Ishikawa (cell line): ENCODE measurements around the gene SLC17A7.

Source experiments
- CEBPB ChIP-seq: IDR thresholded peaks from 2 replicates; pipeline ENCODE4 v1.6.1; 2012
- CREB1 ChIP-seq: IDR thresholded peaks from 2 replicates; pipeline ENCODE4 v1.6.1; 2012; ENCODE audit warnings: low read depth
- EGR1 ChIP-seq: IDR thresholded peaks from 2 replicates; pipeline ENCODE4 v1.6.1; 2012
- EP300 ChIP-seq: IDR thresholded peaks from 2 replicates; pipeline ENCODE4 v1.6.1; 2012; ENCODE audit warnings: borderline replicate concordance
- FOXM1 ChIP-seq: IDR thresholded peaks from 2 replicates; pipeline ENCODE4 v1.6.1; 2012; ENCODE audit warnings: low read depth, borderline replicate concordance
- MAX ChIP-seq: IDR thresholded peaks from 2 replicates; pipeline ENCODE4 v1.6.1; 2012
- NFIC ChIP-seq: IDR thresholded peaks from 2 replicates; pipeline ENCODE4 v1.6.1; 2012
- RAD21 ChIP-seq: IDR thresholded peaks from 2 replicates; pipeline ENCODE4 v1.6.1; 2012; ENCODE audit warnings: low read depth
- REST ChIP-seq: IDR thresholded peaks from 2 replicates; pipeline ENCODE4 v1.6.1; 2012; ENCODE audit warnings: low read depth, mild to moderate bottlenecking
- TAF1 ChIP-seq: IDR thresholded peaks from 2 replicates; pipeline ENCODE4 v1.6.1; 2012; ENCODE audit warnings: low read depth, mild to moderate bottlenecking
- TCF12 ChIP-seq: IDR thresholded peaks from 2 replicates; pipeline ENCODE4 v1.6.1; 2012; ENCODE audit warnings: low read depth
- TEAD4 ChIP-seq: IDR thresholded peaks from 2 replicates; pipeline ENCODE4 v1.6.1; 2012
- USF1 ChIP-seq: IDR thresholded peaks from 2 replicates; pipeline ENCODE4 v1.6.1; 2012
- YY1 ChIP-seq: IDR thresholded peaks from 2 replicates; pipeline ENCODE4 v1.6.1; 2012; ENCODE audit warnings: low read depth
- ZBTB7A ChIP-seq: IDR thresholded peaks from 2 replicates; pipeline ENCODE4 v1.6.1; 2012; ENCODE audit warnings: low read depth

Gene SLC17A7

GRCh38 chr19:49461656-49462055, 20.3 kb upstream of the SLC17A7 start:
- TF ChIP-seq EGR1 (no peak), REST (no peak), EP300 (no peak), TEAD4 (no peak), TAF1 (no peak), CEBPB (no peak), ZBTB7A (no peak), NFIC (no peak), YY1 (no peak), FOXM1 (no peak), USF1 (no peak)

- TF ChIP-seq CEBPB (no peak), NFIC (no peak), FOXM1 (no peak), TAF1 (no peak), EP300 (no peak), TEAD4 (no peak), CREB1 (no peak), YY1 (no peak), USF1 (no peak), MAX (no peak)
Measured at GRCh38 chr19:49459388-49459787, 18.1 kb upstream of the SLC17A7 start.

GRCh38 chr19:49458567-49458903, 17.2 kb upstream of the SLC17A7 start:
- no peak for TF ChIP-seq RAD21
- no peak for TF ChIP-seq REST
- no peak for TF ChIP-seq EP300
- no peak for TF ChIP-seq TAF1
- TF ChIP-seq EGR1: no peak
- no peak for TF ChIP-seq FOXM1
- no peak for TF ChIP-seq TCF12
- no peak for TF ChIP-seq ZBTB7A
- no peak for TF ChIP-seq NFIC
- no peak for TF ChIP-seq USF1
- no peak for TF ChIP-seq CREB1
- TF ChIP-seq YY1: no peak
- TF ChIP-seq TEAD4: no peak
- no peak for TF ChIP-seq MAX
- no peak for TF ChIP-seq CEBPB

GRCh38 chr19:49456326-49456725, 15.0 kb upstream of the SLC17A7 start:
- no peak for TF ChIP-seq CEBPB
- no peak for TF ChIP-seq REST

DNA sequence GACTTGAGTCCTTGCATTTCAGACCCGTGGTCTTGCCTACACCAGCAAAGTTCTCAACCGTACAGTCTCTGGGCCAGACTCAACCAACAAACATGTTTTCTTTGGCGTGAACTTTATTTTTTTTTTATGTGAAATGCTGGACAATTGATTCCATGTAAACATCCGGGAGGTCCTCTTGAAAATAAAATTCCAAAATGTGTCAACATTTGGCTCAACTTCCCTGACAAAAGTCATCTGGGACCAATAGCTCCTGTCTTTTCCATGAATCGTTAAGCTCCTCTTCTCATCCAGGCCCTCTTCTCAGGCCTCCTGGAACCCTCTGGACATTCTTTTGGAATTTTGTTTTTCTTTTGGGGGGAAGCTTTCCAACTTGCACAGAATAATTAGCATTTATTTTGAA, 14.4 kb upstream of the SLC17A7 start:
- no peak for TF ChIP-seq NFIC
- no peak for TF ChIP-seq MAX
- TF ChIP-seq CREB1: no peak
- no peak for TF ChIP-seq ZBTB7A
- no peak for TF ChIP-seq EP300
- no peak for TF ChIP-seq TAF1
- no peak for TF ChIP-seq CEBPB
- TF ChIP-seq YY1: no peak
- no peak for TF ChIP-seq TEAD4
- TF ChIP-seq FOXM1: no peak
- TF ChIP-seq TCF12: no peak
- TF ChIP-seq REST: no peak
- TF ChIP-seq EGR1: no peak
- no peak for TF ChIP-seq USF1
- no peak for TF ChIP-seq RAD21
